Stimulated activated CD8-positive, alpha-beta memory T cell treated with anti-CD3 and anti-CD28 coated beads, Interleukin-12 subunit alpha, Interleukin-12 subunit beta, amount 100 ng/mL, for 4 hours (primary cell): Measurements from ENCODE around the gene C1GALT1.
"Not testable (repeated sequence)": the region's sequence is repeated elsewhere in the genome, so short reads cannot be mapped to it uniquely, and the experiment has no call there.

Experiments
- DNase-seq: peaks from one replicate; pipeline ENCODE4 v3.0.0-alpha.2; 2020; ENCODE audit warnings: low read depth

Gene C1GALT1

DNA sequence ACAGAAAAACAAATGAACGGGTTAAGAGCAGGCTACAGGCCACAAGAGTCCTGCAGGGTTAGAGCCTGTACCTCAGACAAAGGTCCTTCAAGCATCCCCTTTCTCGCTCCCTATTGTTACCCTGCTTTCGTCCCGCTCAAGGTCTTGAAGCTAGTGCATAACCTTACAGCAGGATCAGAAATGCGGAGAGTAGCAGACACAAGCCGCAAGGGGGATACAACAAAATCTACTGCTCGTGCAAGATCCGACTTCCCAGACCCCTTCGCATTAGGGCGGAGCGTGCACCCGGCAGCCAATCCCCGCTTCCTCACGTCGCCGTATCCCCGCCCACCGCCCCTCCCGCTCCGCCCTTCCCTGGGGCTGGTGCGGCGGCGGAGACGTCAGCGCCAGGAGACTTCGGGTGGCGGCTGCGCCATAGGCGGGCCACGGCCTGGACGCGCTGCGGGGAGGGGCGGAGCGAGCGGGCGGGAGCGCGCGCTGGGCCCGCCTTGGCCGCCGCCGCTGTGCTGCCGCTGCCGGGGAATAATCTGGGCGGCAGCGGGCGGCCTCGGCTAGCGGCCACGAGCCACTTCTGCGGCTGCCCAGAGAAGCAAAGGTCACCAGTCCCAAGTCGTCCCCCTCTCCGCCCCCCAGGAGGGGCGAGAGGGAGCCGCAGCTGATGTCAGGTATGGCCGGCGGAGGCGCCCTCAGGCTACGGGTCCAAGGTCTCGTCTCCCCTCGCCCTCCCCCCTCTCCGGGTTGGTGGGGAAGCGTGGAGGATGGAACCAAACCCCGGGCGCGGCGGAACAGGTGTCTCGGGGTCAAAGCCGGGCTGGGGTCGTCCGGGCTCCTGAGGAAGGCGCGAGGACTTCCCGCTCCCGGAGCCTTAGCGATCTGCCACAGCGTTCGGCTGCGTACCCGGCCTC, at the start of gene C1GALT1:
C1GALT1 (plus strand) TSS at position 389 of the 905 bp plus-strand sequence. CDS start 51,776 bp downstream, outside the sequence.
- DNase-seq, result peak; percentile 95

DNA sequence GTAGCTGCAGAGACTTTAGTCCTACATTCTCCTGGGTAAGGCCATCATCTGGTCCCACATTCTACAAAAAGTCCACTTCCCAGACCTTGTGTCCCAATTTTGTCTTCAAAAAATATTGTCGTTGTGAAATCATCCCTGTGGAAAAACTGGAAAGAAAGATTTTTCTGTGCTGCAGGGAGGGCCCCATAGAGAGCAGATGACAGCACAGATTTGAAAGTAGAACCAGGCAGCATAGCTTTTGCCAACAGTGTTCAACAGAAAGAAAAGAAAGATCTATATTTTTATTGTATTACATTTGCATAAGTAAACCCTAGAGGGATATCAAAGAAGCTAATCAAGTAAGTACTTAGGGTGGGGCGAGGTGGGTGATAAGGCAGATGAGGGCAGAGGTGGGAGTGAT, 48.3 kb upstream of the C1GALT1 start:
- DNase-seq, result no peak

DNA sequence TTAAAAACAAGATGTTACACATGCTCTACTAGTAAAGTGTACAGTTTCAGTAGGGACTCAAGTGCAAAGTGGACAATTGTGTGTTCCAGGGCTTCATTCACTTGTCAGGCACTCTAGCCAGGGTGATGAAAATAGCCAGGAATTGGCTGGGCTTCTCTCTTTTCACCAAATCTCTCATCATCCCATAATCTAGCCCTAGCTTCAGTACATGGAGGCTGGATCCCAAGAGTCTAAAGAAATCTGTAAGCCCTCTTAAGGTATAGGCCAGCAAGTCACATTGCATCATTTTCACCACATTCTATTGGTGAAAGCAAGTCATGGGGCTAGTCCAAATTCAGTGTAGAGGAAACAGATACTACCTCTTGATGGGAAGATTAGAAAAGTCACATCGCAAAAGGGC, 47.3 kb upstream of the C1GALT1 start:
- no peak for DNase-seq

DNA sequence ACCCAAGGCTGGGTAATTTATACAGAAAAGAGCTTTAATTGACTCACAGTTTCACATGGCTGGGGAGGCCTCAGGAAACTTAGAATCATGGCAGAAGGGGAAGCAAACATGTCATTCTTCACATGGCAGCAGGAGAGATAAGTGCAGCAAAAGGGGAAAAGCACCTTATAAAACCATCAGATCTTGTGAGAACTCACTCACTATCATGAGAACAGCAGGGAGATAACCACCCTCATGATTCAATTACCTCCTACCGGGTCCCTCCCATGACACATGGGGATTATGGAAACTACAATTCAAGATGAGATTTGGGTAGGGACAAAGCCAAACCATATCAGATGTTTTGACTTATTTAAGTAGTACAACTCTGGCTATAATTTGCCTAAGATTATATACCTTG, 46.4 kb upstream of the C1GALT1 start:
- DNase-seq, result not testable (repeated sequence)

DNA sequence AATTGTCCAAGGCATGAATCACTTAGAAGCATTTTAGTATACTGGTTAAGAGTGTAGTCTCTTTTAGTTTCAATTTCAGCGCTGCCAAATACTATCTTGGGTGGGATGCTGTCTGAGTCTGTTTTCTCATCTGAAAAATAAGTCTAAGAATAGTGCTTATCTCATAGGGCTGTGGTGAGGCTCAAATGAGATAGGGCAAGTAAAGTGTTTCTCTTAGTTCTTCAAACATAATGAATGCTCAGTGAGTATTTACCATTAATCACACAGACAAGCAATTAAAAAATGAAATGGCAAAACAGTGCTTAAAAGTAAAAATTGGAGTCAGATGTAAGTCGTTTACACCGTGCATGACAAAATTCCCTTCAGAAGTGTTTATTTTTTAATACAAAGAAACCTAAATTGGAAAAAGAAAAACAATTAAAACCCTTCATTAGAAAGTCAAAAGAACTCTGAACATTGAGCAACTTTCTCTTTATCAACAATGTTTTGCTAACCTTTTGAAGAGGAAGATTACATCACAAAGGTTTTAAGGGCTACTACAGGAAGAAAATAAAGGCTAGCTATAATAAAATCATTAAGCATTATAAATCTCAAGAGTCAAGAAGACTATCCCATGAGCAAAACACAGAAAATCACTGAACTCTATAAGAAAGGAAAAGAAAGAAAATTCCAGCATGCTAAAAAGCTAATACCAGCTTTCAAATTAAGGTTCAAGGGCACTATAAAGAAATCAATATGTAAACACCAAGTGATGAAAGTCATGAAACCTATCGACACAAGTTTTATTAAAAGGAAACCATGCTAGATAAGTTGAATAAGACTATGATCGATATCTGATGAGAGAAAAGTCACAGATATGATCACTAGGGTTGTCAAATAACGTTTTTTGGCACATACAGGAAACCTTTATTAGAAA, 45.6 kb upstream of the C1GALT1 start:
- DNase-seq, result no peak

DNA sequence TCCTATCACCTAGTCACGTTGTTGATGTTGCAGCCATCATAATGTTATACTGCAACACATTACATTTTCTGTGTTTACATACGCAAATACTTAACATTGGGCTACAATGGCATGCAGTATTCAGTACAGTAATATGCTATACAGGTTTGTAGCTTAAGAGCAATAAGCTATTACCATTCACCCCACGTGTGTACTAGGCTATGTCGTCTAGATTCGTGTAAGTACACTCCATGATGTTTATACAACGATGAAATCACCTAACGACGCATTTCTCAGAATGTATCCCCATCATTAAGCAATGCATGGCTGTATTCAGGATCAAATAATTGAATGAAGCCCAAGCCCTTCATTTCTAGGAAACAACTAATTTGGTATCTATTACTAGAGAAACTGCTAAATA, 43.4 kb upstream of the C1GALT1 start:
- no peak for DNase-seq

DNA sequence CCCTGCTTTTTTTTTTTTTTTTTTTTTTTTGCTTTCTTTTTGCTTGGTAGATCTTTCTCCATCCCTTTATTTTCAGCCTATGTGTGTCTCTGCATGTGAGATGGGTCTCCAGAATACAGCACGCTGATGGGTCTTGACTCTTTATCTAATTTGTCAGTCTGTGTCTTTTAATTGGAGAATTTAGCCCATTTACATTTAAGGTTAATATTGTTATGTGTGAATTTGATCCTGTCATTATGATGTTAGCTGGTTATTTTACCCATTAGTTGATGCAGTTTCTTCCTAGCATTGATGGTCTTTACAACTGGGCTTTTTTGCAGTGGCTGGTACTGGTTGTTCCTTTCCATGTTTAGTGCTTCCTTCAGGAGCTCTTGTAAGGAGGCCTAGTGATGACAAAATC, 38.9 kb upstream of the C1GALT1 start:
- not testable (repeated sequence) for DNase-seq

DNA sequence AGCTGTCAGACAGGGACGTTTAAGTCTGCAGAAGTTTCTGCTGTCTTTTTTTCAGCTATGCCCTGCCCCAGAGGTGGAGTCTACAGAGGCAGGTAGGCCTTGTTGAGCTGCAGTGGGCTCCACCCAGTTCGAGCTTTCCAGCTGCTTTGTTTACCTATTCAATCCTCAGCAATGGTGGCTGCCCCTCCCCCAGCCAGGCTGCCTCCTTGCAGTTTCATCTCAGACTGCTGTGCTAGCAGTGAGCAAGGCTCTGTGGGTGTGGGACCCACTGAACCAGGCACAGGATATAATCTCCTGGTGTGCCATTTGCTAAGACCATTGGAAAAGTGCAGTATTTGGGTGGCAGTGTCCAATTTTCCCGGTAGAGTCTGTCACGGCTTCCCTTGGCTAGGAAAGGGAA, 37.2 kb upstream of the C1GALT1 start:
- not testable (repeated sequence) for DNase-seq

DNA sequence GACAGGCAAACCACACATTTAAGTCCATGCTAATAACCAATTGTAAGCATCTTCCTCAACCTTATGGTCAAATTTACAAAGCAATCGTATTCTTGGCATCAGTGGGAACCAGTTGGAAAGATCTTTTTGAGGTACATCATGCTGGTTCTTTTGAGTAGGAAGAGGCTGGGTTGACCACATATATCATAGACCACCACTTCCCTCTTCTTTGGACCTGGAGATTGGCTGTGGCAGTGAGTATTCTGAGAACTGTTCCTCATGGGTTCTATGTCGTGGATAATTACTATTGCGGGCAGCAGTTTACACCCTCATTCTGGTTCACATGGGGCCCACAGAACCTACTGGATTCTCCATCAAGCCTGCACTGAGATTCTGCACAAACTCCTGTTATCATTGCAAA, 35.5 kb upstream of the C1GALT1 start:
- no peak for DNase-seq

DNA sequence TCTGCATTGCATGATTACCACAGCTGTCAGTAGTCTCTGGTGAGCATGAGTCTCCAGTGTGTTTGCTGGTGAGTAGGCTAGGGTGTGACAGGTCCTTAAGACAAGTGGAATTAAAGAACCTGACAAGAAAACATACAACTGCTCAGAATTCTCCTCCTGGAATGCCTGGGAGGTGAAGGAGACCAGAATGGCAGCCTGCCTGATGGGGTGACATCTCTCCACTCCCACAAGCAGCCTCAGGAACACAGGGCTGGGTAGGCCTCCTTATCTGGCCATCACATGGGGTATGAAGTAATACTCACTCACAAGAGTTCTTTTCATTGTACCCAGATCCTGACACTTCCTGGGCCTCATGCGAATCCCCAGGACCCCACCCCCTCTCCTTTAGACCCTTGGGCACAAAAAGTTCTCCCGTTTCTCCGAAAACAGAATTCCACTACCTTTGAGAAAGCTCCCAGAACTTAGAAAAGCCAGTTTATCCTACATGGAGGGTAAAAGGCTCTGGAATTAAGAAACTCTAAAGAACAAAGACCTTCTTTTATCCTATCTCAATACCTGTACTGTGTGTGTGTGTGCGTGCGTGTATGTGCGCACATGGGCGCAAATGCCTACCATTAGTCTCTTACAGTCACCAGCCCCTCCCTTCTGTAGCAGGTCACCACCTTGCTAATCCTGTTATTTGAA, 33.4 kb upstream of the C1GALT1 start:
- DNase-seq, result no peak

DNA sequence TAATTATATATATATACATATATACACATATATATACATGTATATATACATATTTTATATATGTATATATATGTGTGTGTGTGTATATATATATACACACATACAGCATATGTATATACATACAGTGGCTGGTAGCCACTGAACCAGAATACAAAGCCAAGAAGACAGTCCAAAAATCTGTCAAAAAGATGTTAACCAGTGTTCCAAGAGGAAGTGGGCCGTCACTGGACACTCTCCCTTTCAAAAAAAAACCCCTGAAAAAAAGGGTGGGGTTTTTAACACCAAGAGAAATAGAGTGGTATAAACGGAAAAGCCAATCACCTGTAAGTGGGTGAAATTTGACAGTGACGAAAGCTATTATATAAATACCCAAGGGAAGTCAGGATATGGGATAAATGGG, 31.1 kb upstream of the C1GALT1 start:
- DNase-seq, result no peak

DNA sequence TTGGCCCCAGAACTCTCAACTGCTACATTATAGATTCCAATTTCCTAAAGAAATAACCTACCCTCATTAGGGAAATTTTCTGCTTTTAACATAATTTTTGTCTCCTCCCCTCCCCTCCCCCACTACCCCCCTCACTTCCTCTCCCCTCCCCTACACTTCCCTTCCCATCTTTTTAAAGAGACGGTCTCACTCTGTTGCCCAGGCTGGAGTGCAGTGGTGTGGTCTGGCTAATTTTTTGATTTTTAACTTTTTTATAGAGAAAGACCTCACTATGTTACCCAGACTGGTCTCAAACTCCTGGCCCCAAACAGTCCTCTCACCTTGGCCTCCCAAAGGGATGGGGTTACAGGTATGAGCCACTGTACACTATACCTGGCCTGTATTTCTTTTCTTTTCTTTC, 30.5 kb upstream of the C1GALT1 start:
- DNase-seq, result no peak

DNA sequence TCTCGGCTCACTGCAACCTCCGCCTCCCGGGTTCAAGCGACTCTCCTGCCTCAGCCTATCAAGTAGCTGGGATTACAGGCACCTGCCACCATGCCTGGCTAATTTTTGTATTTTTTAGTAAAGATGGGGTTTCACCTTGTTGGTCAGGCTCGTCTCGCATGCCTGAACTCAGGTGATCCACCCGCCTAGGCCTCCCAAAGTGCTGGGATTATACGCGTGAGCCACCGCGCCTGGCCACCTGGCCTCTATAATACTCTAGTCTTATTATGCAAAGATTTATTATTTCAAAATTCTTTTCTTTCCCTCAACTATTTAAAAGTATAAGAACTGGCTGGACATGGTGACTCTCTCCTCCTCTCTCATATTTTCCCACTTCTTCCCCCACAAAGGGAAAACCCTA, 30.0 kb upstream of the C1GALT1 start:
- DNase-seq, result no peak

DNA sequence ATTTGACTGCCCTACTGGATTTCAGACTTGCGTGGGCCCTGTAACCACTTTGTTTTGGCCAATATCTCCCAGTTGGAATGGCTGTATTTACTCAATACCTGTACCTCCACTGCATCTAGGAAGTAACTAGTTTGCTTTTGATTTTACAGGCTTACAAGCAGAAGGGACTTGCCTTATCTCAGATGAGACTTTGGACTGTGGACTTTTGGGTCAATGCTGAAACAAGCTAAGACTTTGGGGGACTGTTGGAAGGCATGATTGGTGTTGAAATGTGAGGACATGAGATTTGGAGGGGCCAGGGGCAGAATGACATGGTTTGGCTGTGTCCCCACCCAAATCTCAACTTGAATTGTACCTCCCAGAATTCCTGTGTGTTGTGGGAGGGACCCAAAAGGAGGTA, 28.0 kb upstream of the C1GALT1 start:
- DNase-seq, result not testable (repeated sequence)

DNA sequence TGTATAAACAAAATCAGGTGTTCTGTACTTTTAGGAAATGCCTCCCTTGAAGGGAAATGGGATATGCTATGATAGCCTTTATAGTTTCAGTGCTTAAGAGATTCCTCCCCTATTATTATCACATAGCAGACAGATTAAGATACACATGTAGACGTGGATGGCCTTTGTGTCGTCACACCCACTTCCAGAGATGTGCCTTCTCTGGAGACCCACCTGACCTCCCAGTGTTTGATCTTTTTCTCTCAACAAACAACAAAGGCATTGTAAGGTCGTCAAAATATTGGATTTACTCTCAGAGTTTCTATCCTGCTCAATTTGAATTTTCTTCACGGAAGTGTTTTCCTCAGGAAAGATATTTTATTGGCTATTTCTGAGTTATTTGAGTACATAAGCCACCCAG, 25.7 kb upstream of the C1GALT1 start:
- DNase-seq, result no peak

DNA sequence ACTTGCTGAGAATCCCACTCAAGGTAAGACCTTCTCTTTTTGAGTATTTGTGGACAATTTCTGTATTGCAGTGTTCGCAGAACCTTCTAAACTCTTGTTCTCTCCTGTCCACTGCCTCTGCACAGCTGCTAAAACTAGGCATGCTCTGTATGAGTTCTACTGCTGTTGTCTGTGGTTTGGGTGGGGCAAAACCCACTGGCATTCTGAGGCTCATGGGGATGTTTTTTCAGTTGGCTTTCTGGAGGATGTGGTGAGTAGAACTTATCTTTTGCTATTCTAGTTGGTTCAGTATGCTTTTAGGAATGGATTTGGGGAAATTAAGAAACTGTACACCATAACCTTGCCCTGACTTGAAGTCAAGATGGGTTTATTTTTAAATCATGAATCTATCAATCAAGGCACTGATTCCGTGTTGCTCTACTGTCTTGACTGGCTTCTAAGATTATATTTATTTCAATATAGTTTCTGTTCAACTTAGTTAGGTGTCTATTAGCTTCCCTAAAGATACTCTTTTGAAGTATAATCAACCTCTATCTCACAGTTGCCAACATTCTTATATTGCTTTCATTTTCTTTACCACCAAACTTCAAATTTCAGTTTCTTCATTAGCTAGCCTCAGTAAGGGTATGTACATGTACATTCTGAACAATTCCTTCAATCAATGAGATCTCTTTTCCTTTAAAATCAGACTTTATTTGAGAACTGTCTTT, 25.0 kb upstream of the C1GALT1 start:
- no peak for DNase-seq

DNA sequence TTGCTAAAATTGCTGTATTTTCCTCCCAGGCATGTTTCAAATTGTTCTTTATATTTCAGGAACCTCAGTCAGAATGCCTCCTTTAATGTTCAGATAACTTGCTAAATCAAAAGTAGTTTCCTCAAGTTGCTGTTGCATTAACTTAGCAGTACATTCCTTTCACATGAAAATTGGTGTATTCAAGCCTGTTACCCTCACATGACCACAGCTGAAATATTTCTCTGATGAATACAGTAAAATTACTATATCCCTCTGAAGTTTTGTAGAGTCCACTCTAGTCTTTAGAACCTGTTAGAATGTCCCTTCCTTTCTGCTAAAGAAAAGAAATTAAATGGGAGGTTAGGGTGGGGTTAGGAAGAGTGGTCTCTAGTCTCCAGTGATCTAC, 24.5 kb upstream of the C1GALT1 start:
- no peak for DNase-seq

DNA sequence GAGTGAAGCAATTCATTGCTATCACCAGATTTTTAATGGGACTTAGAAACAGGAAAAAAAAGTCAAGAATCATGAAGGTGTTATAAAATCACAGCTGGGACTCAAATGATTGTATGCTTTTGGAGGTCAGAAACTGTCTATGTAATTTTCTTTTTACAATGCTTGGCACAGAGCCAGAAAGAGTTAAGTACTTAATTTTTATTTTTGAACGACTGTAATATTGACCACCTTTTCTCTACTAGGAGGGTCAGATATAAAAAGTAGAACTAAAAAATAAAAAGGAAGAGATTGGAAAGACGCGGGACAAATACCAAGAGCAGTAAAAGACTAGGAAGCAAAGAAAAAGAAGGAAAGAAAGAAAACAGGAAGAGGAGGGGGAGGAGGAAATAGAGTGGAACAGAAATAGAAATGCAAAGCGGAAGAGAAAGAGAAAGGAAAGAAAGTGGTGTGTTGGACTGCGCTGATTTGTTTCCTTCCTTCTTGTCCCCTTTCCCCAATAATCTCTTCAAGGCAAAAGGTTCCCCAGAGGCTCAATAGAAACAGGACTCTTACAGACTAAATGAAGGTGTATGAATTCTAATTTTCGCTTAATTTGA, 23.2 kb upstream of the C1GALT1 start:
- DNase-seq, result no peak

DNA sequence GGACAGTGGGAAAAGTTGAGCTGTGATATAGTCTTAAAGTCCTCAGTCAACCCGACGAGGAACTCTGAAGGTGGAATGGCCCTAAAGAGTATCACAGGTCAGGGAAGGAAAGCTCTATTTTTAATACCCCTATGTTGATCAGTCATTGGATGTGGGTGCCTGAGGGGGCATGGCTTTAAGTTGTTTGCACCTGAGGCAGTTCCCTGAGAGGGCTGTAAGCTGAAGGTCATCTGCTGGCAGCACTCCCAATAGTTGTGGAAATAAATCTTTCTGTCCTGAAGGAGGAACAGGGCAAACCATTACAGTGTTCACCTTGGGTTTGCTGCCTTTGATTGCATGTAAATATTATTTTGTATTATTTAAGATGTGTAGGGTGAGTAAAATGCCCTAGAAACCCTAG, 17.8 kb upstream of the C1GALT1 start:
- no peak for DNase-seq

DNA sequence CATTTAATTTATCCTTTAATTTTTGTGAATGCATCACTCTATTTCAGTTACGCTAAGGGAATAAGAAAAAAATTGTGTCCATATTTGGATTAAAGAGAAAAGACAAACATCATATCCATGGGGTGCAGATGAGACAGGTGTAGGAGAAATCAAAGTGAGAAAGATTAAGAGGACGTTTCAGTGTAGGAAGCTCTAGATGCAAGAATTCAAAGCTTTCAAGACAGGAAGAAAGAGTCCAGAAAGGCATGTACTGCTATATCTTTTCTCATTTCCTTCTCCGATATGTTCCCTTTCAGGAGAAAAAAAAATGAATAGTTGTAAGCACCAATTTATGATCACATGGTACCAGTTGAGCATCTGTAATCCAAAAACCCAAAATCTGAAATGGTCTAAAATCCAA, 17.0 kb upstream of the C1GALT1 start:
- no peak for DNase-seq

DNA sequence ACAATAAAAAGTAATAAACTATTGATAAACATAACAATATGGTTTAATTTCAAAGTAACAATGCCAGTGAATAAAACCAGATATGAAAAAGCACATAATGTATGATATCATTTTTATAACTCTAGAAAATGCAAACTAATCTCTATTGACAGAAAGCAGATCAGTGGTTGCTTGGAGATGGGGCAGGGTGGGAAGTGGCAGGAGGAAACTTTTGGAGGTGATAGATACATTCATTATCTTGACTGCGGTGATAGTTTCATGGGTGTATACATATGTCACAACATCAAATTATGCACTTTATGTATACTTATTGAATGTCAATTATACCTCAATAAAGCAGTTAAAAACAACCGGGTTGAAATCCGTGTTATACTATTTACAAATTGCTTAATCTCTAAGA, 16.0 kb upstream of the C1GALT1 start:
- no peak for DNase-seq
